GM19193 (cell line): ENCODE results near the gene PLCB1.

Experiments used
- POLR2A ChIP-seq: IDR thresholded peaks from 4 replicates; pipeline ENCODE4 v1.6.1; 2011; ENCODE audit not compliant: insufficient read depth, insufficient read length; ENCODE audit errors: extremely low read depth

The PLCB1 gene

GRCh38 chr20:8126181-8126580, 5.9 kb upstream of the PLCB1 start:
- TF ChIP-seq POLR2A = no peak

GRCh38 chr20:8126841-8127378, 5.2 kb upstream of the PLCB1 start:
- TF ChIP-seq POLR2A = no peak

GRCh38 chr20:8127553-8128255, 4.4 kb upstream of the PLCB1 start:
- TF ChIP-seq POLR2A = no peak

- TF ChIP-seq POLR2A = no peak
Measured at GRCh38 chr20:8128291-8129060, 3.6 kb upstream of the PLCB1 start.

- no peak for TF ChIP-seq POLR2A
Measured at GRCh38 chr20:8129211-8129976, 2.7 kb upstream of the PLCB1 start.

GRCh38 chr20:8130840-8131526, 1.1 kb upstream of the PLCB1 start:
- TF ChIP-seq POLR2A = no peak

- no peak for TF ChIP-seq POLR2A
Measured at GRCh38 chr20:8132484-8133309, 631 bp downstream of the PLCB1 start.

- no peak for TF ChIP-seq POLR2A
Measured at GRCh38 chr20:8133310-8133768, 1.3 kb downstream of the PLCB1 start.

GRCh38 chr20:8133851-8134451, 1.9 kb downstream of the PLCB1 start:
- no peak for TF ChIP-seq POLR2A

- no peak for TF ChIP-seq POLR2A
Measured at GRCh38 chr20:8139899-8140298, 7.8 kb downstream of the PLCB1 start.

GRCh38 chr20:8143474-8143873, 11.4 kb downstream of the PLCB1 start:
- no peak for TF ChIP-seq POLR2A

GRCh38 chr20:8144282-8145245, 12.5 kb downstream of the PLCB1 start:
- no peak for TF ChIP-seq POLR2A
